H1 (cell line): ENCODE measurements around the gene MACROD1. TPM values are rescaled to one million over a fixed set of nuclear protein-coding genes. Genes with fewer than 3 reads are reported as not detected.

Source experiments
- JUN ChIP-seq: IDR thresholded peaks from 2 replicates; pipeline ENCODE4 v1.6.1; 2011; ENCODE audit warnings: low read depth, mild to moderate bottlenecking, improper control_type of control experiment, low read length
- MAFK ChIP-seq: IDR thresholded peaks from 2 replicates; pipeline ENCODE4 v1.6.1; 2012; ENCODE audit warnings: low read depth, mild to moderate bottlenecking, improper control_type of control experiment, low read length
- RNF2 ChIP-seq: fragments of 200-900, 300-1000 bp; sonication (generic); IDR thresholded peaks from 2 replicates; pipeline ENCODE4 v1.7.1; 2016; ENCODE audit warnings: borderline replicate concordance, low read depth, mild to moderate bottlenecking, antibody characterized with exemption, low read length; ENCODE audit not compliant: poor library complexity, severe bottlenecking; ENCODE audit errors: missing control alignments
- TEAD4 ChIP-seq: IDR thresholded peaks from 2 replicates; pipeline ENCODE4 v1.6.1; 2012; ENCODE audit warnings: low read depth, low read length, inconsistent platforms, mixed read lengths
- polyA plus RNA-seq, 7 experiments: library from polyadenylated mRNA; depleted of rRNA in 3 of 7; stranded (reverse) in 5 of 7; unstranded in 2 of 7; fragments of >200 nt in 5 of 7; fragments of 200-250 nt in 2 of 7; gene quantifications; 1 replicate in 5 of 7; 2 replicates in 1 of 7; 4 replicates in 1 of 7; pipeline versions ENCODE4 v1.2.1 to v1.2.3, GENCODE V29; 2011 to 2013; ENCODE audit warnings: missing spikeins in 2 of 7, mixed read lengths in 2 of 7
- total RNA-seq: library from RNA; stranded (reverse); fragmentation: NEBNext Ultra II Directional; extraction: Animal tissue kit (Norgen Biotek cat#: 25700); gene quantifications from 2 replicates; pipeline ENCODE4 v1.2.1, GENCODE V29; 2021
- TF ChIP-seq, protein P1 (sequence below): IDR thresholded peaks from 2 replicates; pipeline ENCODE4 v1.6.1; 2012; ENCODE audit warnings: inconsistent platforms

Gene MACROD1
- total and polyA plus RNA-seq, 2 of the 8 experiments (the other 6 are each of a cell fraction or from before 2014, with no cell fraction given) = 19.5 to 34.1 TPM

- TF ChIP-seq, protein P1, sequence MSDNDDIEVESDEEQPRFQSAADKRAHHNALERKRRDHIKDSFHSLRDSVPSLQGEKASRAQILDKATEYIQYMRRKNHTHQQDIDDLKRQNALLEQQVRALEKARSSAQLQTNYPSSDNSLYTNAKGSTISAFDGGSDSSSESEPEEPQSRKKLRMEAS = 0 out of 2 replicates have a peak, but pooled peaks have one; percentile 15
- TF ChIP-seq JUN (no peak), RNF2 (no peak), TEAD4 (no peak), MAFK (no peak)
- TF ChIP-seq, all 59 proteins: peak for 5
Measured at GRCh38 chr11:64034411-64034811, 131.5 kb downstream of the MACROD1 start (continued).
